Measurements from ENCODE around the gene OLR1. TPM values are rescaled to one million over a fixed set of nuclear protein-coding genes. Genes with fewer than 3 reads are reported as not detected.
"Not testable (repeated sequence)": the region's sequence is repeated elsewhere in the genome, so short reads cannot be mapped to it uniquely, and the experiment has no call there.

Gene OLR1
- total and polyA plus RNA-seq, 2 donors (not counting 3 experiments of a cell fraction or from before 2014, with no cell fraction given) = not detected

- H3K27me3 ChIP-seq (ENCODE audit: control insufficient read depth in 2 of 2, insufficient read depth in 2 of 2, low read length in 2 of 2) = peaks cover 3% of the 10 kb centered on the region in 2 experiments
- peak overlapping the region; percentile 20 for H2AFZ ChIP-seq (ENCODE audit: low read depth, low read length)
- no peak overlapping the region for H3K4me3 ChIP-seq (replicated peaks in 1 of 3; ENCODE audit: insufficient read depth in 1 of 3, low read depth in 1 of 3, low read length in 3 of 3)
- no peak for DNase-seq (ENCODE audit: low read depth, low spot score)
- intact Hi-C loops (cut with micrococcal nuclease) (loop anchor here (1.0 to 2.0 kb wide), 3 partner anchors 36 to 375 kb away; no protein-coding TSS in a partner anchor), dilution Hi-C loops (cut with MboI; ENCODE audit: extremely low pct_ligation_motif_present, low sequenced_read_pairs) (no loop called here)
- POLR2A ChIA-PET = interaction anchor here (0.7 kb wide), 1 partner anchor 498 kb away, joined by 8 read pairs; no protein-coding TSS in a partner anchor
- no peak for FAIRE-seq
- H3K27ac ChIP-seq (ENCODE audit: insufficient read depth, low read depth, low read length) = no peak overlapping the region
- CTCF ChIA-PET = interaction anchor here (0.6 to 3.2 kb wide), 3 partner anchors 29 to 50 kb away, joined by 3 to 49 read pairs (median 3); no protein-coding TSS in a partner anchor
- H3K9me1 ChIP-seq (replicated peaks; ENCODE audit: control insufficient read depth, extremely low read depth, insufficient read depth, low read length) = no peaks in the 10 kb centered on the region
- no peak overlapping the region for H3K4me2 ChIP-seq (ENCODE audit: insufficient read depth, low read length)
- no peaks in the 10 kb centered on the region for H3K9me3 ChIP-seq (replicated peaks; ENCODE audit: control insufficient read depth, insufficient read depth, low read length)
- no peaks in the 10 kb centered on the region for H4K20me1 ChIP-seq (replicated peaks; ENCODE audit: control insufficient read depth, extremely low read depth, insufficient read depth, low read length)
- H3K9ac ChIP-seq (replicated peaks; ENCODE audit: extremely low read depth, insufficient read depth, low read length) = no peak overlapping the region
- no peaks in the 10 kb centered on the region for H3K79me2 ChIP-seq (ENCODE audit: control insufficient read depth, insufficient read depth, low read length)
- TF ChIP-seq MYC (IDR thresholded peaks at IDR 0.05; ENCODE audit: low read depth, low read length) = no peak
- no peak for TF ChIP-seq POLR2AphosphoS5 (IDR thresholded peaks at IDR 0.05; ENCODE audit: insufficient read depth, low read depth, low read length)
- TF ChIP-seq POLR2A (IDR thresholded peaks at IDR 0.05; ENCODE audit: low read depth, low read length) = no peak
- no peak for TF ChIP-seq EZH2 (IDR thresholded peaks at IDR 0.05; ENCODE audit: borderline replicate concordance, low read depth, low read length, severe bottlenecking)
- TF ChIP-seq FOS (IDR thresholded peaks at IDR 0.05; ENCODE audit: borderline replicate concordance, insufficient read depth, low read length) = no peak
- no peak for TF ChIP-seq CTCF (IDR thresholded peaks at IDR 0.05; ENCODE audit: extremely low read depth in 1 of 2, insufficient read depth in 1 of 2, low read depth in 1 of 2, low read length in 2 of 2)
- no peak for TF ChIP-seq JUN (IDR thresholded peaks at IDR 0.05; ENCODE audit: borderline replicate concordance, insufficient read depth, insufficient read length, low read depth)
- no peak for TF ChIP-seq GATA2 (IDR thresholded peaks at IDR 0.05; ENCODE audit: insufficient read depth, insufficient read length, low read depth, low read length)
- no TSS peak for BruUV-seq (replicated peaks)
- H3K4me1 ChIP-seq (ENCODE audit: control insufficient read depth, extremely low read depth, insufficient read depth, low read length) = no peaks in the 10 kb centered on the region
- H3K36me3 ChIP-seq (ENCODE audit: control insufficient read depth in 2 of 2, extremely low read depth in 1 of 2, insufficient read depth in 2 of 2, low read length in 2 of 2) = no peaks in the 10 kb centered on the region
These were observed 17.7 kb upstream of the OLR1 start for GRCh38 chr12:10189653-10190052.

- H3K27me3 ChIP-seq (ENCODE audit: control insufficient read depth in 2 of 2, insufficient read depth in 2 of 2, low read length in 2 of 2) = peaks cover 9 to 19% of the 10 kb centered on the region in 2 experiments
- CTCF ChIA-PET = interaction anchor here (3.3 kb wide), 1 partner anchor 34 kb away, joined by 11 read pairs; no protein-coding TSS in a partner anchor
- intact Hi-C loops (cut with micrococcal nuclease); H3K4me3 ChIP-seq (replicated peaks in 1 of 3; ENCODE audit: insufficient read depth in 1 of 3, low read depth in 1 of 3, low read length in 3 of 3); H3K9ac ChIP-seq (replicated peaks; ENCODE audit: extremely low read depth, insufficient read depth, low read length); H3K79me2 ChIP-seq (ENCODE audit: control insufficient read depth, insufficient read depth, low read length); BruUV-seq (replicated peaks); FAIRE-seq; H3K9me1 ChIP-seq (replicated peaks; ENCODE audit: control insufficient read depth, extremely low read depth, insufficient read depth, low read length); POLR2A ChIA-PET; H3K4me1 ChIP-seq (ENCODE audit: control insufficient read depth, extremely low read depth, insufficient read depth, low read length); H3K36me3 ChIP-seq (ENCODE audit: control insufficient read depth in 2 of 2, extremely low read depth in 1 of 2, insufficient read depth in 2 of 2, low read length in 2 of 2); H3K9me3 ChIP-seq (replicated peaks; ENCODE audit: control insufficient read depth, insufficient read depth, low read length); H3K4me2 ChIP-seq (ENCODE audit: insufficient read depth, low read length); DNase-seq (ENCODE audit: low read depth, low spot score); H4K20me1 ChIP-seq (replicated peaks; ENCODE audit: control insufficient read depth, extremely low read depth, insufficient read depth, low read length); H2AFZ ChIP-seq (ENCODE audit: low read depth, low read length); dilution Hi-C loops (cut with MboI; ENCODE audit: extremely low pct_ligation_motif_present, low sequenced_read_pairs); H3K27ac ChIP-seq (ENCODE audit: insufficient read depth, low read depth, low read length): not testable (repeated sequence)
These were observed 15.0 kb upstream of the OLR1 start for GRCh38 chr12:10186958-10187357.

Data from endothelial cell of umbilical vein (primary cell).